GM19452 (cell line): ENCODE measurements around the gene MAGIX.
"Not testable (repeated sequence)": the region's sequence is repeated elsewhere in the genome, so short reads cannot be mapped to it uniquely, and the experiment has no call there.

Experiments
- ATAC-seq: cut with Tn5 transposase; IDR thresholded peaks from one replicate; pipeline ENCODE4 v1.9.1; 2021; ENCODE audit not compliant: unreplicated experiment

Gene MAGIX

GRCh38 chrX:49162620-49163019, at the start of gene MAGIX:
TSS of gene MAGIX (plus strand) at chrX:49162758. CDS start at chrX:49162890, 132 bp downstream.
- no peak for ATAC-seq

GRCh38 chrX:49116076-49116475, 46.5 kb upstream of the MAGIX start:
- no peak for ATAC-seq

- ATAC-seq: no peak
Observed at GRCh38 chrX:49116716-49117115, 45.8 kb upstream of the MAGIX start.

- ATAC-seq: no peak
Observed at GRCh38 chrX:49117581-49117980, 45.0 kb upstream of the MAGIX start.

- no peak for ATAC-seq
Observed at GRCh38 chrX:49120091-49120490, 42.5 kb upstream of the MAGIX start.

GRCh38 chrX:49122499-49122898, 40.1 kb upstream of the MAGIX start:
- no peak for ATAC-seq

- ATAC-seq: not testable (repeated sequence)
Observed at GRCh38 chrX:49127742-49128258, 34.8 kb upstream of the MAGIX start.

- no peak for ATAC-seq
Observed at GRCh38 chrX:49129427-49129826, 33.1 kb upstream of the MAGIX start.

GRCh38 chrX:49132275-49132674, 30.3 kb upstream of the MAGIX start:
- ATAC-seq: not testable (repeated sequence)

GRCh38 chrX:49133759-49134158, 28.8 kb upstream of the MAGIX start:
- no peak for ATAC-seq

GRCh38 chrX:49137492-49137891, 25.1 kb upstream of the MAGIX start:
- no peak for ATAC-seq

- no peak for ATAC-seq
Observed at GRCh38 chrX:49139713-49140112, 22.8 kb upstream of the MAGIX start.

GRCh38 chrX:49142264-49142663, 20.3 kb upstream of the MAGIX start:
- ATAC-seq: not testable (repeated sequence)

GRCh38 chrX:49143154-49143553, 19.4 kb upstream of the MAGIX start:
- not testable (repeated sequence) for ATAC-seq

GRCh38 chrX:49147282-49147681, 15.3 kb upstream of the MAGIX start:
- ATAC-seq: no peak

- ATAC-seq: no peak
Observed at GRCh38 chrX:49147936-49148335, 14.6 kb upstream of the MAGIX start.

GRCh38 chrX:49148390-49149100, 14.0 kb upstream of the MAGIX start:
- ATAC-seq: not testable (repeated sequence)

- not testable (repeated sequence) for ATAC-seq
Observed at GRCh38 chrX:49149291-49149690, 13.3 kb upstream of the MAGIX start.

- no peak for ATAC-seq
Observed at GRCh38 chrX:49153467-49153866, 9.1 kb upstream of the MAGIX start.

GRCh38 chrX:49155243-49155899, 7.2 kb upstream of the MAGIX start:
- peak; percentile 19 for ATAC-seq

- peak; percentile 87 for ATAC-seq
Observed at GRCh38 chrX:49155900-49156837, 6.4 kb upstream of the MAGIX start.
